ENCODE results near the gene RAD51B.

- TF ChIP-seq CTCF (IDR thresholded peaks at IDR 0.05; ENCODE audit: poor library complexity) (no peak), EZH2phosphoT487 (IDR thresholded peaks at IDR 0.05; ENCODE audit: low read depth, severe bottlenecking, unreplicated experiment) (no peak)
Observed at GRCh38 chr14:68238551-68238950, 419.0 kb downstream of the RAD51B start.

All from hepatocyte (in vitro differentiated cells).